A549 (cell line): ENCODE measurements around the gene NCF2.

Experiments
- MAFK ChIP-seq: fragments of 450-650 bp; IDR thresholded peaks from 2 replicates; pipeline ENCODE4 v1.6.1; 2014; ENCODE audit not compliant: partially characterized antibody
- ZNF302 ChIP-seq: fragments of 250-450 bp; sonication (Bioruptor Pico); IDR thresholded peaks from 2 replicates; pipeline ENCODE4 v1.9.0; 2021; ENCODE audit warnings: inconsistent platforms, mild to moderate bottlenecking, moderate library complexity

DNA sequence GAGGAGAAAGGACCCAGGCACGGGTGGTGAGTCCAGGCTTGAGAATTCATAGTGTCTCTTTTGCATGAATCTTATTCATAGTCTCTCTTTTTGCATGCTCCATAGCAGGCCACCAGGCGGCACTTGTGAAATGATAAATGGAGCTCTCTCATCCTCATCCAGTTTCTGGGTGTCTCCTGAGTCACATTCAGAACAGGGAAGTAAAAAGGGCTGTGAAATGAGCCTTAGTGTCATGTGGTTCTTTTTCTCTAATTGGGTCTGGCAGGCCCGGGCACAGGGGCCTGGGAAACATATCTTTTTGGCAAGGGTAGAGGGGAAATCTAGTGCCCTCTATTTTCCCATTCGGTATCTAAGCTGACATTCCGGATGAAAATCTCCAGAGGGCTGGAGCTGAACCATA is 19.1 kb upstream of the NCF2 start:
- TF ChIP-seq ZNF302 (CRISPR knock-in tag) = no peak
- no peak for TF ChIP-seq MAFK
